ENCODE data around the gene PTPRK.

GRCh38 chr6:128558924-128559323, 38.5 kb upstream of the PTPRK start:
- no peak for TF ChIP-seq CTCF (conservative IDR thresholded peaks at IDR 0.05; ENCODE audit: low read depth, low read length)
- TF ChIP-seq EZH2 (IDR thresholded peaks at IDR 0.05; ENCODE audit: low read length, unreplicated experiment): no peak
- TF ChIP-seq EZH2phosphoT487 (IDR thresholded peaks at IDR 0.05; ENCODE audit: borderline replicate concordance, low read length): no peak

Measured in PC-3 (cell line).